Islet of Langerhans (tissue), 1 donor: ENCODE measurements around the gene RCBTB1.
A peak's percentile ranks its signal among the peaks of the same experiment; 100 is the strongest.
"Not testable (repeated sequence)": the region's sequence is repeated elsewhere in the genome, so short reads cannot be mapped to it uniquely, and the experiment has no call there.

ENCODE experiments used
- FAIRE-seq: peaks from one replicate; lab custom pipeline; 2011; peaks lifted over from hg19 to GRCh38; lab: Jason Lieb, UNC

The RCBTB1 gene

GRCh38 chr13:49585220-49586157, at the start of gene RCBTB1:
RCBTB1 (minus strand) TSS chr13:49585558; CDS start chr13:49567279, 18,279 bp downstream.
- FAIRE-seq: no peak

GRCh38 chr13:49633710-49634109, 48.4 kb upstream of the RCBTB1 start:
- no peak for FAIRE-seq

- no peak for FAIRE-seq
These were observed 46.8 kb upstream of the RCBTB1 start for GRCh38 chr13:49632156-49632555.

- no peak for FAIRE-seq
These were observed 45.2 kb upstream of the RCBTB1 start for GRCh38 chr13:49630580-49630979.

GRCh38 chr13:49629947-49630346, 44.6 kb upstream of the RCBTB1 start:
- FAIRE-seq: no peak

- FAIRE-seq: no peak
These were observed 44.0 kb upstream of the RCBTB1 start for GRCh38 chr13:49629196-49629938.

GRCh38 chr13:49627831-49628652, 42.7 kb upstream of the RCBTB1 start, which contains the start of gene ARL11:
ARL11 (plus strand) TSS chr13:49628507; CDS start chr13:49630448, 1,941 bp downstream.
- no peak for FAIRE-seq

- no peak for FAIRE-seq
These were observed 40.2 kb upstream of the RCBTB1 start for GRCh38 chr13:49625392-49626079.

GRCh38 chr13:49624229-49624628, 38.9 kb upstream of the RCBTB1 start:
- no peak for FAIRE-seq

- FAIRE-seq: no peak
These were observed 37.0 kb upstream of the RCBTB1 start for GRCh38 chr13:49622174-49622946.

- no peak for FAIRE-seq
These were observed 34.8 kb upstream of the RCBTB1 start for GRCh38 chr13:49620170-49620621.

- FAIRE-seq: no peak
These were observed 31.3 kb upstream of the RCBTB1 start for GRCh38 chr13:49616676-49617065.

- no peak for FAIRE-seq
These were observed 30.7 kb upstream of the RCBTB1 start for GRCh38 chr13:49615836-49616675.

GRCh38 chr13:49612042-49612441, 26.7 kb upstream of the RCBTB1 start:
- FAIRE-seq: not testable (repeated sequence)

- FAIRE-seq: no peak
These were observed 24.8 kb upstream of the RCBTB1 start for GRCh38 chr13:49610176-49610575.

- FAIRE-seq: no peak
These were observed 23.4 kb upstream of the RCBTB1 start for GRCh38 chr13:49608651-49609331.

- no peak for FAIRE-seq
These were observed 22.4 kb upstream of the RCBTB1 start for GRCh38 chr13:49607761-49608160.

- peak; percentile 77 for FAIRE-seq
These were observed 21.6 kb upstream of the RCBTB1 start for GRCh38 chr13:49606747-49607648.
